ENCODE results near the gene CFAP43. TPM values are rescaled to one million over a fixed set of nuclear protein-coding genes. Genes with fewer than 3 reads are reported as not detected.

CFAP43 gene
- total and polyA plus RNA-seq, 10 of the 15 experiments (the other 5 are each of a cell fraction or from before 2014, with no cell fraction given): 0.06 to 0.14 (median 0.10) TPM; not detected in 5

- TF ChIP-seq CHD2 (IDR thresholded peaks at IDR 0.05; ENCODE audit: borderline replicate concordance, low read depth, low read length) (no peak), PKNOX1 (IDR thresholded peaks at IDR 0.05) (no peak), CREB1 (IDR thresholded peaks at IDR 0.05; ENCODE audit: low read depth) (0 out of 2 replicates have a peak, but pooled peaks have one; percentile 9), CUX1 (IDR thresholded peaks at IDR 0.05; ENCODE audit: insufficient replicate concordance, low read depth, low read length) (no peak), ZNF217 (IDR thresholded peaks at IDR 0.05) (no peak), USF1 (IDR thresholded peaks at IDR 0.05; ENCODE audit: borderline replicate concordance, extremely low read length, insufficient read depth, low read depth, low read length) (no peak), JUNB (IDR thresholded peaks at IDR 0.05) (no peak), CTCF (IDR thresholded peaks at IDR 0.05 in 2 of 3, conservative IDR thresholded peaks at IDR 0.05 in 1 of 3; ENCODE audit: control insufficient read depth in 2 of 3, extremely low read depth in 1 of 3, insufficient read depth in 1 of 3, low read depth in 3 of 3, low read length in 3 of 3) (no peak), JUND (IDR thresholded peaks at IDR 0.05; ENCODE audit: low read depth, low read length) (no peak), TCF7 (IDR thresholded peaks at IDR 0.05; ENCODE audit: borderline replicate concordance) (no peak), EZH2 (IDR thresholded peaks at IDR 0.05; ENCODE audit: borderline replicate concordance, control insufficient read depth, low read depth, low read length) (no peak)
Measured at GRCh38 chr10:104120903-104121484, 111.2 kb downstream of the CFAP43 start (continued).

All from GM12878 (cell line).